ENCODE data around the gene DNAJA3.

Gene DNAJA3

GRCh38 chr16:4474192-4474961 lies 48.7 kb downstream of the DNAJA3 start, which contains the start of gene NMRAL1:
TSS of gene NMRAL1 (minus strand) at chr16:4474625. CDS start at chr16:4474132, 493 bp downstream.
- DNase-seq (ENCODE audit: low spot score) (peak; percentile 72), FAIRE-seq (no peak)

DNA sequence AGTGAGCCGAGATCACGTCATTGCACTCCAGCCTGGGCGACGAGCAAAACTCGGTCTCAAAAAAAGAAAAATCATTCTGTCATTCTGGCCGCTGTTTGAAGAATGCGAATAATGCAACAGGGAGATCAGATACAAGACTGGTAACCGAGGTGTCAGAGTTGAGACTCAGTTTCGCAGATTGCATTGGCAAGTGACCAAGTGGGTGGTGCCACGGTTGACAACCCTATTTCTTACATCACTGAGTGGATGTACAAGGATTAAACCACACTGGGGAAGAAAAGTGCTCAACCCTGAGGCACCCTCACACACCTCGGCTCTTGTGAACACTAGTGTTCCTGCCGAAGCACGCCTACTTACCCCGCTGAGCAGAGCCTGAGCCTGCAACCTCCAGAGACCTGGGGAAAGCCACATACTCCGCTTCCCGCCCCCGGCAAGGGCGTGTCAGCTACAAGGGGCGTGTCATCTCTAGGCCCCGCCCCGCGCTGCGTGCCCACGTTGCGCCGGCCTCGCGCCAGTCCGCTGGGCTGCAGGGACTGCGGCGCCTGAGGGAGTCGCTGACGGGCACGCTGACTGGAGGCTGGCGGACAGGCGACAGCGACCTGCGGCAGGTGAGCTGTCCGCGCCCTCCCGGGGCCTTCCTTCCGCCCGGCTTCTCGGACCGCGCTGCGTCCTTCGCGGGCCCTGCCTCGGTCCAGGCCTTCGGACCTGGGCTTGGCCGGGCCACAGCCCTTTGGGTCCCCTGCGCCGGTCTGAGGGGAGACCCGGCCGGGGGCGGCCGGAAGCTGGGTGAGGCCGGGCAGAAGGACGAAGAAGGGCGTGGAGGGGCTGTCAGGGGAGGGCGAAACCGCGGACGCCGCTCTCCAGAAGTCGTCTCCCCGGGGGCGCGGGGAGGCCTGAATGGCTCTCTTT lies 50.5 kb downstream of the DNAJA3 start, which contains the start of gene HMOX2:
HMOX2 (plus strand) TSS at position 519 of the 909 bp plus-strand sequence. CDS start 29,127 bp downstream, outside the sequence.
- DNase-seq (ENCODE audit: low spot score) (peak; percentile 91), FAIRE-seq (no peak)

- DNase-seq (ENCODE audit: low spot score) (peak; percentile 70), FAIRE-seq (peak; percentile 55)
These were observed 52.3 kb downstream of the DNAJA3 start for GRCh38 chr16:4477966-4478365.

DNA sequence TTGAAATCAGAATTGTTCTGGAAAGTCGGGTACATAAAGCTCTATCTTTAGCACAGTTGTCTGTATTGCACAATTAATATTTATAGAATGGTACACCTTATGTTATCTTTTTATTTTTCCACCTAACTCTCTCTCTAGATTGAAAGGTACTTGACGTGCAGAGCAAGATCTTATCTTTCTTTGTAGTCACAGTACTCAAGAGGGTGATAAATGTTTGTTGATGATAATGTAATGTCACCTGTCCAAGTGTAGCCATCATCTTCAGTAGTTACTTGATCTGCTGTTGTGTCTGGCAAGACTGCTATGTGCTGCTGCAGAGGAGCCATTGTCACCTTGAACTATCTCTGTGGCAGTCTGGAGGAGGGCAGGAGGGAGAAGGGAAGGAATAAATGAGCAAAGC lies 55.9 kb downstream of the DNAJA3 start:
- no peak for FAIRE-seq
- no peak for DNase-seq (ENCODE audit: low spot score)

GRCh38 chr16:4481963-4482362 lies 56.3 kb downstream of the DNAJA3 start:
- DNase-seq (ENCODE audit: low spot score) = no peak
- no peak for FAIRE-seq

- DNase-seq (ENCODE audit: low spot score) (no peak), FAIRE-seq (no peak)
These were observed 60.6 kb downstream of the DNAJA3 start for GRCh38 chr16:4486126-4486893.

DNA sequence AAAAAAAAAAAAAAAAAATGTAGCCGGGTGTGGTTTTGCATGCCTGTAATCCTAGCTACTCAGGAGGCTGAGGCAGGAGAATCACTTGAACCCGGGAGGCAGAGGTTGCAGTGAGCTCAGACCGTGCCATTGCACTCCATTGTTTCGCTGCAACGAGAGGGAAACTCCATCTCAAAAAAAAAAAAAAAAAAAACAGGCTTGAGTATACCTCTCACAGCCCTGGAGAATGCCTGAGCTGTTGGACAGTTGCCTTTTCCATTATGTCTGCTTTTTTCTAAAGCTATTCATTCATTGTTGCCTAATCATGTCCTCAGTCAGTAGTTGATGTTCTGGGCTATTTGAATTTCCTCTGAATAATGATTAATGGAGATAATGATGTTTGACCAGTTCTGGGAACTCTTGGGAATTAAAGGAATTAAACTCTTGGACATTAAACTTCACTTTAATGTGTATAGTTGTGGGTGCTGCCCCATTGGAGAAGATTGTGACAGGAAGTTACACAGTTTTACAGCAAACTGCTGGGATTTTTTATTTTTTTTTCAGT lies 62.4 kb downstream of the DNAJA3 start:
- DNase-seq (ENCODE audit: low spot score) (peak; percentile 68), FAIRE-seq (peak; percentile 87)

DNA sequence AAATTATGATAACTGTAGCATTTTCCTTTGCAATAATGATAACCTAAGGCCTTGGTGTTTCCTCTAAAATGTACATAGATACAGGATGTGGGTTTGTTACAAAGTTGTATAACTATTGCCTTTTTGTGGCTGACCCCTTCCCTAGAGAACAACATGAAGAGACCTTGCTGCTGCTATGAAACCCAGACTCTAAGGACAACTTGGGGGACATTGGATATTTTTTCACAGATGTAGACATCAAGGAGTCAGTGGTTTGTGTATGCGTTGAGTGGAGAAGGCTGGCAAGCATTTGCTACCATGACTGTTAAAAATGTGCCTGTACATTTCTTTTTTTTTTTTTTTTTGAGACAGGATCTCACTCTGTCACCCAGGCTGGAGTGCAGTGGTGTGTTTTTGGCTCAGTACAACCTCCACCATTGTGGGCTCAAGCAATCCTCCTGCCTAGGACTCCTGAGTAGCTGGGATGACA lies 62.9 kb downstream of the DNAJA3 start:
- peak; percentile 38 for DNase-seq (ENCODE audit: low spot score)
- no peak for FAIRE-seq

DNA sequence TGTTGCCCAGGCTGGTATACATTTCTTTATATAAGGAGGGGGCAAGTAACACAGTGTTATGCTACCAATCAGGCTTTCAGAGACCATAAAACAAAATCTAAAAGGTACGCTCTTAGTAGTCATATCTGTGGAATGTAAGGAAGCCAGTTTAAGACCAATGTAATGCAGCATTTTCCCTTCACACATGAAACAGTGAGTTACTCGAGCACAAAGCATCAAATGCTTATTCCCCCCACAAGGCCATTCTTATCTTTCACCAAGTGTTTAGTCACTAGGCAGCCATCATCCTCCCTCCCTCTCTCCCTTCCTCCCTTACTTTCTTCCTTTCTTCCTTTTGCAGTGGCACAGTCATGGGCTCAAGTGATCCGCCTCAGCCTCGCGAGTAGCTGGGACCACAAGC lies 63.4 kb downstream of the DNAJA3 start:
- DNase-seq (ENCODE audit: low spot score) (peak; percentile 93), FAIRE-seq (peak; percentile 96)

GRCh38 chr16:4491898-4492297 lies 66.2 kb downstream of the DNAJA3 start:
- DNase-seq (ENCODE audit: low spot score) (no peak), FAIRE-seq (no peak)

DNA sequence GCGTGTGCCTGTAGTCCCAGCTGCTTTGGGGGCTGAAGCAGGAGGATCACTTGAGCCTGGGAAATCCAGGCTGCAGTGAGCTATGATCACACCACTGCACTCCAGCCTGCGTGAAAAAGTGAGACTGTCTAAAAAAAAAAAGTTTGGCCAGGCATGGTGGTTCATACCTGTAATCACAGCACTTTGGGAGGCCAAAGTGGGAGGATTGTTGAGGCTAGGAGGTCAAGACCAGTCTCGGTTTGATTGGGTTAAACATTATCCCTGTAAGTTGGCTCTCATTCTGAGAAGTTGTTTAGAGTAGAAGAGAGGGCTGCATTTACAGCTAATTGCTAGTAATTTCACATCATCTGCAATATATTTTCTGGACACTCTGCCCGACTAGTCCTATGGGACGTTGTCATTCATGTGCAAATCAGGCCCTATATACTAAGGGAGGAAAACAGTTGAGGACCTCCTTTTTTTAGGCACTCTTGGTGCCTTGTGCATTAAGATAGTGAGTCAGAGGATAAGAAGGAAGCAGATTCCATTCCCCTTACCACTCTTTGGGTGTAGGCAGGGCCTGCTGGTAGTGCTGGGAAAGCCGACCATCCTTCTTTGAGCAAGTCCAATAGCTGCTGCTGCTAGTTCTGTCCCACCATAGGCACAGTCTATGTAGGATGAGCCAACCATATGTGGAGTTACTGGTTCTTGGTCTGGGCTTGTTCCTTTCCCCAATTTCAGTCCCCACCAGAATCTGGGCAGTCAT lies 69.2 kb downstream of the DNAJA3 start:
- peak; percentile 81 for FAIRE-seq

GRCh38 chr16:4495766-4496165 lies 70.1 kb downstream of the DNAJA3 start:
- DNase-seq (ENCODE audit: low spot score) (peak; percentile 19), FAIRE-seq (no peak)

More for the DNA sequence above, 69.2 kb downstream of the DNAJA3 start:
- DNase-seq (ENCODE audit: low spot score) = peak; percentile 89

DNA sequence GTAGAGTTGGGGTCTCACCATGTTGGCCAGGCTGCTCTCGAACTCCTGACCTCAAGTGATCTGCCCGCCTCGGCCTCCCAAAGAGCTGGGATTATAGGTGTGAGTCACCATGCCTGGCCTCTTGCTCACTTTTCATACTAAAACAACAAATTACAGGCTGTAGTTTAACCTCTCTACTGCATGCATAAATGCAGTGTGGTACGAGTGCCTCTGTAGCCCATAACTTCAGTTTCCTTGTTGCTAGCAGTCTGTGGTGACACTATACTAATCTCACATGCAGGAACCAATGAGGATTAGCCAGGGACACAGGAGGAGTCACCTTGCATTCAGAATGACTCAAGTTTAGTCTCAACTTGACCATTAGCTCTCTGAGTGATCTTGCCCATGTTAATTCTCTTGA lies 70.6 kb downstream of the DNAJA3 start:
- FAIRE-seq (peak; percentile 90), DNase-seq (ENCODE audit: low spot score) (peak; percentile 95)

- DNase-seq (ENCODE audit: low spot score) (peak; percentile 73), FAIRE-seq (peak; percentile 78)
These were observed 73.0 kb downstream of the DNAJA3 start for GRCh38 chr16:4498546-4499195.

DNA sequence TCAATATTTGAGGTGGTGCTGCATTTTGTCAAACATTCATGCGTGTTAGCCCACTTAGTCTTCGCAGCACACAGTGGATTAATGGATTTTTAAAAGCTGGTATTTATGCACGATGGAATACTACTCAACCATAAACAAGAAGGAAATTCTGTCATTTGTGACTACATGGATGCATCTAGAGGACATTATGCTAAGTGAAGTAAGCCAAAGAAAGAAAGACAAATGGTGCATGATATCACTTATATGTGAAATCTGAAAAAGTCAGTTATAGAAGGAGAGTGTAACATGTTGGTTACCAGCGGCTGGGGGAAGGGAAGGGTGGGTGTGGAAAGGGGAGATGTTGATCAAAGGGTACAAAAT lies 73.5 kb downstream of the DNAJA3 start:
- FAIRE-seq (no peak), DNase-seq (ENCODE audit: low spot score) (no peak)

- DNase-seq (ENCODE audit: low spot score) (peak; percentile 78), FAIRE-seq (peak; percentile 90)
These were observed 74.6 kb downstream of the DNAJA3 start for GRCh38 chr16:4500272-4500671.

GRCh38 chr16:4501071-4501478 lies 75.4 kb downstream of the DNAJA3 start:
- DNase-seq (ENCODE audit: low spot score) = no peak

GRCh38 chr16:4505356-4506147 lies 79.9 kb downstream of the DNAJA3 start:
- DNase-seq (ENCODE audit: low spot score) (no peak), FAIRE-seq (no peak)

More at GRCh38 chr16:4501071-4501478, 75.4 kb downstream of the DNAJA3 start:
- FAIRE-seq = no peak

Data from RCC 7860 (cell line).